IPS-NIHi11 (cell line): ENCODE results near the gene CRACDL.
"Not testable (repeated sequence)": the region's sequence is repeated elsewhere in the genome, so short reads cannot be mapped to it uniquely, and the experiment has no call there.

Experiments used
- DNase-seq: peaks from one replicate; pipeline ENCODE4 v3.0.0; 2012; ENCODE audit warnings: mixed read lengths, low spot score

CRACDL gene

DNA sequence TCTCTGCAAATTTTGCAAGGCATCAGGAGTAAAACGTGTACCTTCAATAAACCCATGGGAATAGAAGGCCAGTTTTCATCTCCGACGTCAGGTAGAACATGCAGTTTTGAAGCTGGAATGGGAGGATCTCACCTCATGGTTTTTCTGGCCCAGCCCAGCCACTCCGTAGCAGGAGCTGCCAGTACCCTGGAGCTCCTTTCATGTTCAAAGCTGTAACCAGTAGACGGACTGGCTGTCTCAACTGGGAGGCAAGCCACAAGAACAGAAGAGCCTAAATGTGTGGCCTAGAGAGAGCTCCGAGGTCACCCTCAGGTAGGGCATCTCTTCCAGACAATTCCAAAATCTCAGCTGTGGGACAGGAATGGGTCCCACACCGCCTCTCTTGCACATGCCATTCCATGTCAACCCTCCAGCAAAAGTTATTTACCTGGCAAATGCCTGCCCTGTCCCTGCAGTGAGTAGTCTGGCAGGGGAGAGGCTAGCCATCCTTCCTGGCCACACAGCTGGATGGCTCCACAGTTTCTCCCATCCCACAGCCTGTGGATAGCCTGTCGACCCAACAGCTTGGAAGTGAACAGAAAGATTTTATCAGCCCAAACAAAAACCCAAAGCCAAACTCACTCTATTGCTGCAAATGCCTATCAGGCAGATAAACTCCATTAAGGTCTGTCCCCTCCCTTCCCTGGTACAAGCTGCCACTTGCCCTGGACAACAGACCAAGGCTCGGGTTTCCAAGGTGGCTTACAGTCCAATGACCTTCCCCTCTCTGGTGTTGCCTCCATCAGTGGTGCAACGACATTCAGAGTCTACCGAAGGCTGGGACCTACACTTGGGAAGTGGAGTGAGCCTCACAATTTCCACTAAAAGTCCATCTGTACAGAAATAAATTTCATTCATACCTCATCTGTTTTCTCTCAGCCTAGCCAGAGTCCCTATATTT is 27.8 kb downstream of the CRACDL start:
- no peak for DNase-seq

DNA sequence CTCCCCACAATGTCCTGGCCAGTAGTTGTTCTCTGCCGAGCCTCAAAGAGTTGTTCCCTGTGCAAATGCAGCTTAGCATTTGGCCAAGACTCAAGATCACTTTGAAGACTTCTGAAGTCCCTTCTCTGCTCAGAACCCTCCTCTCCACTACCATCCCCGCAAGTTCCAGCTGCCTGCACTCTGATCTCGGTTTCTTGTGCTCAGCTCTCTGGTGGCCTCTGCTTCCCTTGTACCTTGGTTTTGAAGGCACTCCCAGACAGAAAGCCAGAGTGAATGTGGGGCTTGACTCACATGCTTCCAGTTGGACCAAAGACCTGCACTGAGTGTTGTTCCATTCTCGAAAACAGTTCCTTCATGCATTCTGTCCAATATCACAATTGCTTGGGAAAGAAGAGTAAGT is 28.6 kb downstream of the CRACDL start:
- no peak for DNase-seq

DNA sequence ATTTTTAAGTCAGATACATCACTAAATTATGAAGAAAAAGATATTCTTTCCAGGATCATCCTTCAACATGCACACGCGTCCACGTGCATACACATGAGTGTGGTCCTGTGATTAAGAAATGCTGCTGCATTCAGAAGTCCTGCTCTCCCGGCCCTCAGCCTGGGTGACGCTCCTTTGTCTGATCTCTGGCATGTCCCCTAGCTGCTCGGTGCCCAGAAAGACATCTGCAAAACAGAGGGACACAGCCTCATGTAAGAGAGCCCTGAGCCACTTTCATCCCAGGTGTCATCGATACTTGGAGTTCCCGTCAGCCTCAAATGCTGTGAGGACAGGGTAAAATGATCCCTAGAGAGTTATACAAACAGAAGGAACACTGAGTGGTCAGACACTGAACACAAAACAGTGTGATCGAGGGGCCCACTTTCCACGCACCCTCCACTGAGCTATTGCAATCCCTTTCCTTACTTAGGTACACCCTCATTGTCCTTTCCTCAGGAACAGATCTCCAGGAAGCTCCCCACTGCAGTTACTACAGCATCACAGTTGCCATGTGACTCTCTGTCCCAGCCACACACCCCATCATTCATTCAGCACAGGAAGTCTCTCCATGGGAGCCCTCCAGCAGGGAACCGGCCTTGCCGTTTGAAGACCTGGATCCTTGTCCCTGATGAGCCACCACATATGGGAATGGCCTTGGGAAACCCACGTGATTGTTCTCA is 32.1 kb downstream of the CRACDL start:
- no peak for DNase-seq

DNA sequence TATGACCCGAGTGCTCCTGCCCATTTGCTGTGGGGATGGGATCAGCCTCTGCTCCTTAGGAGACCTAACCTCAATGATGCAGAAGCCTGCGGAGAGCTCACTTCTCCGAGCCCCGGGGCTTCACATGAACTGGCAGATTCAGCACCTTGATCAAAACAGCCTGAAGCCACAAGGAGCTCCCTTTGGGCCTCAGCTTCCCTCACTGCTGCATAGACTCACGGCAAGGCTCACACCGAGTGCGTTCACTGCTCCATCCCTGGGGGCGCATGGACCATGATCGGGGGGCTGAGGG is 33.0 kb downstream of the CRACDL start:
- no peak for DNase-seq

DNA sequence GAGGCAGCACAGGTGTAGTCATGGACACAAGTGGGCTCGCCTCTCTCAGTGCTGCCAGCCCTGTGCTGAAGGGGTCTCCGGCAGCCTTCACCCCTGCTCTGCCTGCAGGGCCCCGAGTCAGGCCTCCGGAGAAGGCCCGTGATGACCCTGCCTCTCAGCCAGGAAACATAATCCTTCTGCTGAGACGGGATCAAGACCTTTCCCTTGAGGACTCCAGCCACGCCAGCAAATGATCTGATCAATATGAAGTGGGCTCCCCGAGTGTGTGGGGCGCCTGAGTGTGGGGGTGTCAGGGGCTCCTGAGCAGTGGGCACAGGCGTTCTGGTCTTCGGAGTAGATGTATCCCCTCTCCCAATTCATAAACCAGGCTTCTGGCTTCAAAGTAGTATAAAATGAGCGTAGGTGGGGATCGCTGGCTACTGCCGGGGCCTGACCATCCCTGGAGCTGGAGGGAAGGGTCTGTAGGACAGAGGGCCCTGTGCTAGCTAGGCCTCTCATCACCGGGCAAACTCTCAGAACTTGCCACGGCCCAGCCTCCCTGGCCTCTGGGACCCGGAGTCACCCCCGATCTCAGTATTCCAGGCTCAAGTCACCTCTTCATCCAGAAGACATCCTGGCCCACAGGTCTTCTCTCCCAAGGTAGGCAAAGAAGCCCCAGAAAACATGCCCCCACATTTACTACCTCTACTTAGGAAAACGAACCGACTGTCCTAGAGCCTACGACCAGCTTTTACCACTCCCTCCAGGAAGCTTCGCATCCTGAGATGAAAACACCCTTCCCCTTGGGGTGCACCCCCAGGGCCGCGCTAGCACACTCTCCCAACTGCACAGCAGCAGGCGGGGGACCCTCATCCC is 33.6 kb downstream of the CRACDL start:
- DNase-seq, result no peak

DNA sequence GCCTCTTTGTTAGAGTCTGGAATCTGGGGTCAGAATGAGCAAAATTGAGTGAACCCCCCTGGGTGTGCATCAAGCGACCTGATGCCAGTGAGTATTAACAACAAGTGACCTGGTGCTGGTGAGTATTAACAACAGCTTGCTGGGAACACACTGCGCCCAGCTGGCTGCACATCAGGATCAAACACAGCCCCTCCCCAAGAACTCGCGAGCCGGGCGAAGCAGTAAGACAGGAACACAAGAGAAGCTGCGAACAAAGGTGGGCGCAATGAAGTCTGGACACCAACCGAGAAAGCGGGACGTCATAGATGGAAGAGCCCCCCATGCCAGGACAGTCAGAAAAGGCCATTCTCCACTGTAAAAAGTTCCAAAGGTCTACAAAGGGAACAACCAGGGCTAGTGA is 34.3 kb downstream of the CRACDL start:
- DNase-seq, result no peak

DNA sequence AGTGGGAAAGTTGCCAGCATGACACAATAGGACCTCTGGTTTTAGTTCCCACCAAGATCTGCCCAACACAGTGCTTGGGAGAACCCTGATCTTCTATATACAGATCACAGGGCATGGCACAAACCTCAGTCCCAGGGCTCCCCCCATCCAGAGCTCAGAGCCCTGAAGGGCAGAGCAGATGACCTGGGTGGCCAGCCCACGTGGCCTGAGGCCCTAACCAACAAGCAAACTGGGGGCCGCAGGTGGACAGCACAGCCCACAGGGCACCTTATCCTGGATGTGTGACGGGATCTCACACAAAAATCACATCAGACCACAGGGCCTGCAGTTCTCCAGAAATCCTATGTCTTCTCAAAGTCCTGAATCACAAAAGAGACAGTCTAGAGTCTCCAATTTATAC is 34.7 kb downstream of the CRACDL start:
- DNase-seq, result no peak

DNA sequence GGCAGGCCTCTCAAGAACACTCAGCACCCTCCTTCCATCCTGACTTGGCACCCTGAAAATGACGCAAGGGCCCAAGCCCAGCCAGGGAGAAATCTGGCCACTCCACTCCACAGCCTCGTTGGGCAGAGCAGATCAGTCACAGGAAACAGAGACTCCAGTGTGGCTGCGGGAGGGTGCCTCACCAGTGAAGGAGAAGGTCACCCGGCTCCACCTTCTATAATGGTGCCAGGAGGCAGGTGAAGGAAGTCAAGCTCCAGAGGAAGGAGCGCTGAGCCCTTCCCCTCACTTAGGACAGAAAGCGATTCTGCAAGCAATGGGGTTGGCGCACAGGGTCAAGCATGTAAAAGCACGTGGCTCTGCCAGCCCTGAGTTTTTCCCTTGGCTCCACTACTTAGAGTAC is 35.3 kb downstream of the CRACDL start:
- DNase-seq, result no peak

DNA sequence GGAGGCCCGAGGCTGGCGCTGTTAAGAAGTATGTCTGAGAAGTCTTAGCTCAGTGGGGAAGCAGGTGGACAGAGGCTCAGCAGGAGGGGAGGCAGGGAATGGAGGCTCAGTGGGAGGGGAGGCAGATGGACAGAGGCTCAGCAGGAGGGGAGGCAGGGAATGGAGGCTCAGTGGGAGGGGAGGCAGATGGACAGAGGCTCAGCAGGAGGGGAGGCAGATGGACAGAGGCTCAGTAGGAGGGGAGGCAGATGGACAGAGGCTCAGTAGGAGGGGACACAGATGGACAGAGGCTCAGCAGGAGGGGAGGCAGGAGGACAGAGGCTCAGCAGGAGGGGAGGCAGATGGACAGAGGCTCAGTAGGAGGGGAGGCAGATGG is 36.3 kb downstream of the CRACDL start:
- DNase-seq, result not testable (repeated sequence)

DNA sequence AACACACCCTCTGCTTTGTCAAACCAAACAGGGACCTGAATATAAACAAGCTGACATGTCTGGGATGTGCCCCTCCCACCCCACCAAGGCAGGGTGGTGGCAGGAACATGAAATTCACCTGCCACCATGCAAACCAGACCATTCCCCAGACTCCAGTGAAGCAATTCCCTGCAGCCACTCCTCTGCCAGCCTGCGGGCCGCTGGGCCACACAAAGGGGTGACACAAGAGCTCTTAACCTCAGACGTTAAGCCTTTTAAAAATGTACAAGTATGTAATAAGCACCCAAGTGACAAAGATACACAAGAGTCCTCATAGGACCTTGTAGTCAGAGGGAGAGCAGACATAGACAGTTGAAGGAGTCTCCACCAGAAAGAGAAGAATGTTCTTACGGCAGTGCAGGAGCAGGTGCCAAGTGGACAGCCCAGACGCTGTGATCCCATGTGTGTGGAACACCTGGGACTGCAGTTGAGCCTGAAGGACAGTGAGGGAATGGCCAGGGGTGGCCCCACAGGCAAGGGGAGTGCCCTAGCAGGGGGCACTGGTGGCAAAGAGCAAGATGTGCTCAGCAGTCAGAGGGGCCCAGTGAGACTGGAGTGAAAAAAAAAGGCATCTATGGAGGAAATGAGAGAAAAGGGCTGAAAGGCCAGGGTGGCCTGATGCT is 36.9 kb downstream of the CRACDL start:
- no peak for DNase-seq

DNA sequence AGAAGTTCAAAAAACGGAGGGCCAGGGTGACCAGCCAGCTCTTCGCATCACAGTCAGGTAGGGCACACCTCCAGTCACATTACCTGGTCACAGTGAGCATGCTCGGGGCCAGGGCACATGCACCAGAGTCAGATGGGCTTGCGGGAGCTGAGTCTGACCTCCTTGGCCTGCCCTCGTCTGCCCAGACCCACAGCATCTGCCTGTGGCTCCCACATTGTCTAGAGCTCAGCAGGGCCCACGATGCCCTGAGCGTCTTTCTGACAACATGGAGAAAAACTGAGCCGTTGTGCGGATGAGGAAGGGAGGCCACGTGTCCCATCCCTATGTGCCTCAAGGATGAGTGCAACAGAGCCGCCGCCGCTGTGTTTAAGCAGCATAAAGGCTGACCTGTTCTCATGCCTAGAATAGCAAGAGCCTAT is 37.6 kb downstream of the CRACDL start:
- DNase-seq, result no peak

DNA sequence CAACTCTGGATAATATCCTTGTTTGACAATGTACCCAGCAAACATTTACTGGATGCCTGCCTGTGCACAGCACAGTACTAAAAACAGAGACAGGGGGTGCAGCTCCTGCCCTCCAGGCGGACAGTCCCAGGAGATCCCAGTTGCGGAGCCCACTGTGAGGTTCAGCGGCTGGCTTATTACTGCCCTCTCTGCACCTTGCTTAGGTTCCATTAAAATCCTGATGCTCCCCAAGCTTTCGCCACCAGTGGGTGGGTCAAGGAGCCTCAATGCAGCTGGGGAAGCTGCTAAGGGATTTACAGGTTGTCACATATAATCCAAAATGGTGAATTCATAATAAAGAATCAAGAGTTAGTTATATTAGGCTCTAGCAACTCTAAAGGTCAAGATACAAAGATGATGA is 38.3 kb downstream of the CRACDL start:
- DNase-seq, result no peak

DNA sequence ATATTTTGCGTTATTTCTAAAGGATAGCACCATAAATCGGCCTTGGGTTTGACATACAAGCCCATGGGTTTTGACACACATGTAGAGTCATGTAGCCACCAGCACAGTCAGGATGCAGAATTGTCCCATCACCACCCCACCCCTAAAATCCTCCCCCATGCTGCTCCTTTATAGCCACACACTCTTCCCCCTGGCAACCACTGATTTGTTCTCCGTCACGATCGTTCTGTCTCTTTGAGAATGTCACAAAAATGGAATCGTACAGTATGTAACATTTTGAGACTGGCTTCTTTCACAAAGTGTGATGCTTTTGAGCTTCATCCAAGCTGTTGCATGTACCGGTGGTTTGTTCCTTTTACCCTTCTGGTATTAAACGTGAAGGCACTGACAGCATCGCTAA is 39.1 kb downstream of the CRACDL start:
- DNase-seq, result no peak

DNA sequence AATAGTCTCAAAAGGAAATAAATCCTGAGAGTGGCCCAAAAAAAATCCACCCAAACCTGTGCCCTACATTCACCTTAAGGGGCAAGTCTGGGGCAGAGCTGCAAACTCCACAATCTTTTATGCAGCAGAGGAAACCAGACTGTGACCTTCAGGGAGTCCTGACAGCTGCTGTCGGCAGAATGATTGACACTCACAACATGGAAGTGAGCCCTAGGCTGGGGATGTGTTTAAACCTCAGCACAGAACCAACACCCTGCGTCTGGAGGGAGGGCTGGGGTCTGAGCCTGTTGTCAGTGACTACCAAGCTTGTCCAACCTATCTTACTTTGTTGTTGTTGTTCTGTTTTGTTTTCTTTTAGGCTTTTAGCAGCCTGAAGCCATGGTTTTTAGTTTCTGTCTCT is 39.6 kb downstream of the CRACDL start:
- DNase-seq, result no peak

DNA sequence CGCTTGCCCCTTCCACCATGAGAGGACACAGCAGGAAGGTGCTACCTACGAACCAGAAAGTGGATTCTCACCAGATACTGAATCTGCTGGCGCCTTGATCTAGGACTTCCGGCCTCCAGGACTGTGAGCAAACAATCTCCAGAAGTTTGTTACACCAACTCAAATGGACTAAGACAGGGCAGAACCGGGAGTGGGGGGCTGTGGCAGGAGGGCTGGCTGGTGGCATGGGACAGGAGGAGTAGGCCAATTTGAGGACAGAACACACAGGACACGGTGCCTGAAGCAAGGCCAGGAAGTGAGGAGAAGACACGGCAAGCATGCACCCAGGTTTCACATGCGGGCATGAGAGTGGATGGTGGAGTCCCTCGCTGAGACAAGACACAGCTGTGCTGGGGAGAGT is 40.1 kb downstream of the CRACDL start:
- DNase-seq, result no peak

DNA sequence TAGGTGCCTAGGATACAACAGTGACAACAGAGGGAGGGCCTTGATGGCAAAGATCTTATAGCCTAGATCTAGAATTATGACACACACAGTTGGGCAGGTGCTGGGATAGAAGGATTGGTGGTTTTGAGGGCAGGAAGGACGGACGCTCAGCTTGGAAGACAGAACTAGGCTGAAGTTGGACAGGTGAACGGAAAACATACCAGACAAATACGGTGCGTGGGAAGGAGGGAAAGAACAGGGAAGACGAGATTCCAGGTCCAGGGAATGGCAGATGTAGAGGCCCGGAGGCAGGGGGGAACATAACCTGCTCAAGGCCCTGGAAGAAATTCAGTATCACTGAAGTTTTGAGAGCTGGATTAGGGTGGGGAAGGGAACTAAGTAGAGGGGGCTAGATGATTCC is 40.8 kb downstream of the CRACDL start:
- no peak for DNase-seq

DNA sequence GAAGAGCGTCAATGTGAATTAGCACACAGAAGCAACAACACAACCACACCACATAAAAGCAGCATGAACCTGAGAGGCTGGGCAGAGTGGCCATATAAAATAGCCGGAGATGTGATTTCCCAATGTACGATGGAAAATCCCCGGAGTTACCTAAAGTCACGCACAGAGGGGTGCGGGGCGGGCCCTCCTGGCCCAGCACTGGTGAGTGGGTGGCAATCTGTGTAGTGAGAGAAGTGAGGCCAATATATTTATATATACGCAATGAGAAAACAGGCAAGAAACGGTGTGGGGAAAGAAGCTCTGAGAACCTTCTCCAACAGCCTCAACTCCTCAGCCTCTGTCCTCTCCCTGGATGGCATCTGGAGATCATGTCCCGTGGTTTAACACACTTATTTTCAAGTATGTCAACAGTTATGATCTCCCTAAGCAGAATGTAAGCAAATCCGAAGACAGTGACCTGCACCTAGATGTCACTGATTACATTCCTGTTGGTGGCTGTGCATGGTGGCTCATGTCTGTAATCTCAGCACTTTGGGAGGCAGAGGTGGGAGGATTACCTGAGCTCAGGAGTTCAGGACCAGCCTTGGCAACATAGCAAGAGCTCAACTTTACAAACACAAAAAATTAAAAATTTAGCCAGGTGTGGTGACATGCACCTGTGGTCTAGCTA is 41.6 kb downstream of the CRACDL start:
- DNase-seq, result no peak

DNA sequence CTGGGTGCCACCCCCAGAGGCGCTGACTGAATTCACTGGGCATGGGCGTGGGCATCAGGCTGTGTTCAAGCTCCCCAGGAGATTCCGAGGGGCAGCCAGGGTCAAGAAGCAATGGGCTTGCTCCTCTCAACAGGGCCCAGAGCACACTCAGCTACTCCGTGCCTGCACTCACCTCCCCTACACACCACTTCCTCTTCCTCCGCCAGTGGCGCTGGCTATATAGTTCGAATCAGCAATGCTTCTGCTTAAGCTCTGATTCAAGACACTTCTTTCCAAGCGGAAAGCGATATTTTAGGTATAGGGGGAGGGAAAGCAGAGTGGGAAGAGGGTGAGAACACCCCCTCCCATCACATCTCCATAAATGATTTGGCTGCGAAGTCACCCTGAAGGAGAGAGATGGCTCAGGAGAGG is 42.1 kb downstream of the CRACDL start:
- DNase-seq, result no peak

DNA sequence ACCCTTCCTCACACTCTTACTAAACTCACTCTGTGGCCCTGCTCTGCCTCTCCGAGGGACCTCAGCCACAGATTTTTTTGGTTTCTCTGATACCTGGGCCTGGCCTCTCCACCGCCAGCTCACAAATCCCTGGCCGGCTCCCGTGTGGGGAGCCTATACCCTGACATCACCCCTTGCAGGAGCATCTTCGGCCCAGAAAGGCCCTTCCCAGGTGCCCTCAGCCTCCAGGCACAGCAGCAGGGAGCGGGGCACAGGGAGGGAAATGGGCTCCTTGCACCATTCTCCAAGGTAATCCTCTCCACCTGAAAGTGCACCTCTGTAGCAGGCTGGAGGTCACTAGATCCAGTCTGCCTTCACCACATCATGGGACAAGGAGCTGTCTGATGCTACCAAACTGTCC is 43.2 kb downstream of the CRACDL start:
- no peak for DNase-seq

DNA sequence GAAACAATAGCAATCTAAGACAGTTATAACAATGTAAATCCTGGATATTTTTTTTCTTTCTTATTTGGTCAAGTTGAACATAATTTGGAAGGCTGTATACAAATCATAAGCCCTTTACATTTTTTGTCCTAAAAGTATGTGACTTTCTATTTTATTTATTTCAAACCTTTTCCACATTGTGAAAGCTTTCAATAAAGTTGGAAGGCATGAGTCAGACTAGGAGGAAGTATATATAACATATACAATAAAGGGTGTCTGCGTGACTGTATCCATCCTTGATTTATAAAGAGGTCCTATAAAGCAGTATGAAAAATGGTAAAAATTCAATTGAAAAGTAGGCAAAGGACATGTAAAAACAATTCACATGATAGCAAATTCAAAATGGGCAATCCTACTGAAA is 44.4 kb downstream of the CRACDL start:
- no peak for DNase-seq

DNA sequence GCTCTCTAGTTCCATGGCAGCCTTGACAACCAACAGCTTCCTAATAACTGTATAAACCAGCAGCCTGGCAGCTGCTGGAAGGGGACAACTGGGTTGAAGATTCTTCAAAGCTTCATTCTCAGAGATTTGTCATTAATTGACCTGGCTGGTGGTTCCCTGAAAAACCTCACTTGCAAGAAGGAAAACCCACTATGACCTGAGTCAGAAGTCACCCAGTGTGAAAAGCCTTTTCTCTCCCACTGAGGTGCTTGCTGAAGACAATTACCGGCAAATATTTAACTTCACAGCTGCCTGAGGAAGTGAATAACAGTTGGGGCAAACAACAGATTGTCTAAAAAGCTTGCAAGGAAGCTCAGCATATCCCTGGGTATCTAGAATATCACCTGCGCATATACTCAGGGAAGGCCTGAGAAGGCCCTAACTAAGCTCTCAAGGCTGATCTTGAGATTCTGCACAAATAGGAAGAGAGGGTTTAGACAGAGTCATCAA is 49.9 kb downstream of the CRACDL start:
- DNase-seq, result no peak

DNA sequence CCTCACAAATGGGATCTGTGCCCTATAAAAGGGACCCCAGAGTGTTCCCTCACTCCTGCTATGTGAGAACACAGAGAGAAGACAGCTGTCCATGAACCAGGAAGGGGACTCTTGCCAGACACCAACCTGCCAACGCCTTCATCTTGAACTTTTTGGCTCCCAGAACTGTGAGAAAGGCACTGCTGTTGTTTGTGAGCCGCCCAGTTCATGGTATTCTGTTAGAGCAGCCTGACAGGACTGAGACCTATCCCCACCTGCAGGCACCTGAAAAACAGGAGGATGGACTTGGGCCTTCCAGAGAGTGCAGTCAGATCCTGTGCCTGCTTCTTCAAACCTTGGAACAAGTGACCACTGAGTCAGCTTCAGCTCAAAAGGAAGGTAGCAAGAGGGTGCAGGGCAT is 51.4 kb downstream of the CRACDL start:
- DNase-seq, result no peak
